ENCODE results near the gene PDE4A.
"Not testable (repeated sequence)": the region's sequence is repeated elsewhere in the genome, so short reads cannot be mapped to it uniquely, and the experiment has no call there.

Gene PDE4A

GRCh38 chr19:10424011-10424637, 3.8 kb downstream of the PDE4A start:
- peak; percentile 99 for DNase-seq (ENCODE audit: low spot score)

GRCh38 chr19:10427169-10427568, 6.8 kb downstream of the PDE4A start:
- DNase-seq (ENCODE audit: low spot score): no peak

DNA sequence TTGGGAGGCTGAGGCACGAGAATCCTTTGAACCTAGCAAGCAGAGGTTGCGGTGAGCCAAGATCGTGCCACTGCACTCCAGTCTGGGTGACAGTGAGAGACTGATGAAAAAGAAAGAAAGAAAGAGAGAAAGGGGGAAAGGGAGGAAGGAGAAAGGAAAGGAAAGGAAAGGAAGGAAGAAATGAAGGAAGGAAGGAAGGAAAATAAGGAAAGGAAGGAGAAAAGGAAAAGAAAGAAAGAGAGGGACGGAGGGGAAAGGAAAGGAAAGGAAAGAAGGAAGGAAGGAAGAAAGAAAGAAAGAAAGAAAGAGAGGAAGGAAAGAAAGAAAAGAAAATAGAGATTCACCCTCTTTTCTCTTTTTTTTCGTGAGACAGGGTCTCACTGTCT, 8.7 kb downstream of the PDE4A start:
- DNase-seq (ENCODE audit: low spot score): no peak

- DNase-seq (ENCODE audit: low spot score): peak; percentile 84
Observed at GRCh38 chr19:10430505-10431253, 10.3 kb downstream of the PDE4A start.

GRCh38 chr19:10431254-10431942, 11.1 kb downstream of the PDE4A start:
- peak; percentile 70 for DNase-seq (ENCODE audit: low spot score)

DNA sequence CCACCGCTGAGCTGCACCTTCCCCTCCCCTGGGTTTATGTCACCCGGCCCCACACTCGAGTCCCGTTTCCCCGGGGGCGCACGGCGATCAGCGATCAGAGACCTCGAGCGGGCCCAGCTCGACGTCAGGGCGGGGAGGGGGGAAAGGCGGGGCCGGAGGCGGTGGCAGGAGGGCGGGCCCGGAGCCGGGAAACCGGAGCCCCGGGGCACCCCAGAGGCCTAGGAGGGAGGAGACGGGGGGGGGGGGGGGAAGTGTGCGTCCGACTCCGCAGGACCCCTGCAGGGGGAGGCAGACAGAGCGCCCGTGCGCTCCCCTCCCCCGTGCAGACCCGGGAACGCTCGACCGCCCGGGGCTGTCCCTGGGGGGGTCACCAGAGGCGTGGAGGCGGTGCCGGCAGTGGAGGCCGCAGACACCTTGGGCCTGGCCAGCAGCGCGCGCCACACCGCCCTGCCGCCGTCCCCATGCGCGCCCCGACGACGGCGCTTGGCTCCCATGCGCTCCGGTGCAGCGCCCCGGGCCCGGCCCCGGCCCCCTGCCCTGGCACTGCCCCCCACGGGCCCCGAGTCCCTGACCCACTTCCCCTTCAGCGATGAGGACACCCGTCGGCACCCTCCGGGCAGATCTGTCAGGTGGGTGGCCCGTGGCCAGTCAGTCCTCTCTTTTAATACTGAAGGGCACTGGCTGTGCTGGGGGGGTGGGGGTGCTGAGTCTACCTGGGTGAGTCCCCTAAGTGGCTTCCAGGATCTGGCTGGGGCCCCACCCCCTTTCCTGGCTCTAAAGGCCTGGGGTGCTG, 11.8 kb downstream of the PDE4A start:
- peak; percentile 87 for DNase-seq (ENCODE audit: low spot score)

- DNase-seq (ENCODE audit: low spot score): no peak
Observed at GRCh38 chr19:10432736-10433130, 12.4 kb downstream of the PDE4A start.

DNA sequence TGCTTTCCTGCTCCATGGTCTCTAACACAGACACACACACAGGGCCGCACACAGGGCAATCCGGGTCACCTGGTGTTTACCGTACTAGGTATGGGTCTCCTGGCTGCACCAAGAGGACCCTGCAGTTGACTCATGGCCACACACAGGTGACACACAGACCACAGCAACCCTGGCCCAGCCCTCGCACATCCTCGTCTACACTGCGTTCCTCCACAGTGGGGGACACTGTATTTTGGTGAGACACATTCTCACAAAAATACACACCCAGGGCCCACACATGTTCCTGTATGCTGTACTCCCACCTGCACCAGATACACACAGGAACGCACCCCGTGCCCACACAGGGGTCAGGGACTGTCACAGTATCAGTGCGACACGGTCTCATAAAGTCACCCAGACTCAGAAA, 12.8 kb downstream of the PDE4A start:
- DNase-seq (ENCODE audit: low spot score): peak; percentile 5

DNA sequence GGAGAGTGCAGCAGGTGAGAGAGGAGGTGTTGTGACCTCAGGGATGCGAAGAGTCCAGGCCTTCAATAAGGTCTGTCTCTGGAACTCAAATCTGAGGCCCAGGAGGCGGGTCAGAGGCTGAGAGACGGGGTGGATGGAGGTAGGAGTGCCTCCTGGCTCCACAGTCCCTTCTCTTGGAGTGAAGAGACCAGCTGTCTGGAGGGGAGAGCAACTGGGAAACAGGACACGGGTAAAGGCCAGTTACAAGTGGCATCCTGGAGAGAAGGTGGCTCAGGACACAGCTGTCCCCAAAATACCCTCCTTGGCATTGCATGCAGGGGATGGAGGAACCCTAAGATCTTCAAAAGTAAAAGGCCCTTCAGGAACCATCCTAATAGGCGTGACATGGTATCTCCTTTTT, 19.2 kb downstream of the PDE4A start:
- no peak for DNase-seq (ENCODE audit: low spot score)

- no peak for DNase-seq (ENCODE audit: low spot score)
Observed at GRCh38 chr19:10442698-10443097, 22.4 kb downstream of the PDE4A start.

DNA sequence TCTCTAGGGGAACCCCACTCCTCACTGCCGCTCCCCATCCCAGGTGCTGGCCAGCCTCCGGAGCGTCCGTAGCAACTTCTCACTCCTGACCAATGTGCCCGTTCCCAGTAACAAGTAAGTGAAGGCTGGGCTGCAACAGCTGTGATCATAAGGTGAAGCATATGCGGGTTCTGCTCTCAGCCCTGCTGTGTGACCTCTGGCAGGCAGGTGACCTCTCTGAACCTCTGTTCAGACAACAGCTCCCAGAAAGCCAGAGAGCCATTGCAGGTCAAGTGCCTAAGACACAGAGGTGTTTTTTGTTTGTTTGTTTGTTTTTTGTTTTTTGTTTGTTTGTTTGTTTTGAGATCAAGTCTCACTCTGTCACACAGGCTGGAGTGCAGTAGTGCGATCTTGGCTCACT, 28.7 kb downstream of the PDE4A start:
- no peak for DNase-seq (ENCODE audit: low spot score)

- no peak for DNase-seq (ENCODE audit: low spot score)
Observed at GRCh38 chr19:10450191-10450852, 30.0 kb downstream of the PDE4A start.

- no peak for DNase-seq (ENCODE audit: low spot score)
Observed at GRCh38 chr19:10450853-10451609, 30.7 kb downstream of the PDE4A start.

- DNase-seq (ENCODE audit: low spot score): no peak
Observed at GRCh38 chr19:10452726-10453618, 32.6 kb downstream of the PDE4A start.

GRCh38 chr19:10453852-10454251, 33.5 kb downstream of the PDE4A start:
- no peak for DNase-seq (ENCODE audit: low spot score)

GRCh38 chr19:10454267-10454666, 33.9 kb downstream of the PDE4A start:
- DNase-seq (ENCODE audit: low spot score): no peak

- DNase-seq (ENCODE audit: low spot score): not testable (repeated sequence)
Observed at GRCh38 chr19:10458733-10459132, 38.4 kb downstream of the PDE4A start.

DNA sequence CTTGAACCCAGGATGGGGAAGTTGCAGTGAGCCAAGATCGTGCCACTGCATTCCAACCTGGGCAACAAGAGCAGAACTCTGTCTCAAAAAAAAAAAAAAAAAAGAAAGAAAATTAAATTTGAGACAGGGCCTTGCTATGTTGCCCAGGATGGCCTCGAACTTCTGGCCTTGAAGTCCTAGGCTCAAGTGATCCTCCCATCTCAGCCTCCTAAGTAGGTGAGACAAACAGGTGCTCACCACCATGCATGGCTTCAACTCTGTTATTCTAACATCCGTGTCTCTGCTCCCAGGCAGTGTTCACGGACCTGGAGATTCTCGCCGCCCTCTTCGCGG, 40.3 kb downstream of the PDE4A start:
- no peak for DNase-seq (ENCODE audit: low spot score)

GRCh38 chr19:10461047-10461949, 41.0 kb downstream of the PDE4A start:
- peak; percentile 87 for DNase-seq (ENCODE audit: low spot score)
